HPDE6-E6E7 (cell line): ENCODE data around the gene CARNS1.
"Not testable (repeated sequence)": the region's sequence is repeated elsewhere in the genome, so short reads cannot be mapped to it uniquely, and the experiment has no call there.

Experiments used
- DNase-seq: peaks from one replicate; pipeline ENCODE4 v3.0.0; 2011; ENCODE audit warnings: missing footprints; ENCODE audit errors: extremely low spot score

Gene CARNS1

DNA sequence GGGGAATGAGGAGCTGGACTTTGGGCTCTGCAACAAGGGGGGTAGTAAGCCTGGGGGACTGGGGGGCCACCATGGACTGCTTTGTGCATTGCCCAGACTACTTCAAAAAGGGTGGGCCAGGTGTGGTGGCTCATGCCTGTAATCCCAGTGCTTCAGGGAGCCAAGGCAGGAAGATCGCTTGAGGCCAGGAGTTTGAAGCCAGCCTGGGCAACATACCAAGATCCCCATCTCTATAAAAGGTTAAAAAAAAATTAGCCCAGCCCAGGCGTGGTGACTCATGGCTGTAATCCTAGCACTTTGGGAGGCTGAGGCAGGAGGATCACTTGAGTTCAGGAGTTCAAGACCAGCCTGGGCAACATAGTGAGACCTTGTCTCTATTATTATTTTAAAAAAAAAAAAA is 50.1 kb downstream of the CARNS1 start:
- DNase-seq: not testable (repeated sequence)

DNA sequence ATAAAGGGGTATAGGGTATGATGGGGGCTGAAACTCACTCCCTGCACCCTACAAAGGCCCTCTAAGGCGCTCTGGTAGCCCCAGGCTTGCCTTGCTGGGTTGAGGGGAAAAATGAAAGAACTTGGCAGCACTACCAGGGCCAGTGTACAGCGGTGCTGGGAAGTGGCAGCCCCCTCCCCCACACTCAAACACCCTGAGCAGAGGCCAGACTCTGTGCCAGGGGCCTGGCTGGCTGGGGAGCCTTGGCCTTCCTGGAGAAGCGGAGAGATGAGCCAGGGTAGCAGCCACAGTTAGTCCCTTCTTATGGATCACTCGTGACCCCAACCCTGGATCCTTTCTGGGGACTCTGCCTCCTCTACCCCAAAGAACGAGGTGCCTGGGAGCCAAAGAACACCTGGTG is 50.9 kb downstream of the CARNS1 start:
- DNase-seq: no peak

DNA sequence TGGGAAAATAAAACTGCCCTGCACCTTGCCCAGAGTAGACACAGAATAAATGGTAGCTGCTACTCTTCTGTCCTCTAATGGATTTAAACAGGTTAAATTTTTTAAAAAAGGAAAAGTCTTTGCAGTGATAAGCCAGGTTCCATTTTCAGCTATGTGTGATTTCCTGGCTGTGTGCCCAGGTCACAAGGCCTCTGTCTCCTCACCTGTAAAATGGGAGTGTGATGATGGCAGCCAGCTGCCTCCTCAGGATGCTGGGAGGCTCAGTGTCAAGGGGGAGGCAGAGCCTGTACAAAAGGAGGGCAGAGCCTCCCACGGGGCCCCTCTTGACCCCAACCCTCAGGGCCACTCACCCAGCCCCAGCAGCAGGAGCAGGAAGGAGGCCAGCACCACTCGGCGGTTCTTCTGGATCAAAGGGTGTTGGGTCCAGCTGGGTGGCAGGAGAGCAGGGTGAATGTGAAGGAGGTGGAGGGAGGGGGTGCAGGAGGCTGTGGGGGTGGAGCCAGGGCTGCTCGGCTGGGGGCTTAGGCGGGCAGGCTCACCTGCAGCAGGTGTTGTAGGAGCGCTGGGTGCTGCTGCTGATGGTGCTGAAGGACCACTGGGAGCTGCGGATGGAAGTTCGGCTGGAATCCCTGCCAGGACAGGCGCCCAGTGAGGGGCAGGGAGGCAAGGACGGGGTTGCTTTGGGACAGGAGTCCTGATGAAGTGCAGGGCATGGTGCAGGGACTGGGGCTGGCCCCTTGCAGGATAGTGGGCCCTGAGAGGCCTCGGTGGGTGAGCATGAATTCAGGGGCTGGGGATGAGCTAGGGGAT is 51.7 kb downstream of the CARNS1 start:
- DNase-seq: no peak

DNA sequence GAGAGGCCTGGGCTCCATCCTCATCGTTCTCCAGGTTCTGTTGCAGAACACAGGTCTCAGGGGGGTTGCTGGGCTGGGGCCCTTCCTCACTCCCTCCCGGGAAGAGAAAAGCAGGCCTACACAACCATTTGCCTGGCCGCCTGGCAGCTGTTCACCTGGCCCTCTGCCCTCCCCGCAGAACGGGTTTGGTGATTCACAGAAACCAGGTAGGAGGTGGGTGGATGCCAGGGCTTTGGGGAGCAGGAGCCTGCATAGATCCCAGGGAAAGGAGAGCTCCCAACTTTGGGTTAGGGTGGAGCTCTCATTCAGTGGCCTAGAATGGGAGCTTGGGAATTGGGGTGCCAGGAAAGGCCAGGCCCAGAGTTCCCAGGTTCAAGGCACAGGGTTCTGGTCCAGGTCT is 52.6 kb downstream of the CARNS1 start:
- peak; percentile 92 for DNase-seq

DNA sequence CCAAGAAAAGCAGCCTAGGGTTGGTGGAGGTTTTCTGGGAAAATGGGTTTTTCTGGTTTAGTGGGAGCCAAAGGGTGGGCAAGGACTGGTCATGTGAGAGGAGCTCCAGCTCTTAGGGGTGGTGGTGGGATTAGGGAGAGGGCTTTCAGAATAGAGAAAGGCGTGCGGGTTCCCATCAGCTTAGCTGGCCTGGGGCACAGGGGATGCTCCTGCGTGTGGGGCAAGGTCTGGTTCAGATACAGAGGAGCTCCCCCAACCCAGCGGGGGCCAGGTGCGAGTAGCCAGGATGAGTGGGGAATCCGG is 52.9 kb downstream of the CARNS1 start:
- no peak for DNase-seq

DNA sequence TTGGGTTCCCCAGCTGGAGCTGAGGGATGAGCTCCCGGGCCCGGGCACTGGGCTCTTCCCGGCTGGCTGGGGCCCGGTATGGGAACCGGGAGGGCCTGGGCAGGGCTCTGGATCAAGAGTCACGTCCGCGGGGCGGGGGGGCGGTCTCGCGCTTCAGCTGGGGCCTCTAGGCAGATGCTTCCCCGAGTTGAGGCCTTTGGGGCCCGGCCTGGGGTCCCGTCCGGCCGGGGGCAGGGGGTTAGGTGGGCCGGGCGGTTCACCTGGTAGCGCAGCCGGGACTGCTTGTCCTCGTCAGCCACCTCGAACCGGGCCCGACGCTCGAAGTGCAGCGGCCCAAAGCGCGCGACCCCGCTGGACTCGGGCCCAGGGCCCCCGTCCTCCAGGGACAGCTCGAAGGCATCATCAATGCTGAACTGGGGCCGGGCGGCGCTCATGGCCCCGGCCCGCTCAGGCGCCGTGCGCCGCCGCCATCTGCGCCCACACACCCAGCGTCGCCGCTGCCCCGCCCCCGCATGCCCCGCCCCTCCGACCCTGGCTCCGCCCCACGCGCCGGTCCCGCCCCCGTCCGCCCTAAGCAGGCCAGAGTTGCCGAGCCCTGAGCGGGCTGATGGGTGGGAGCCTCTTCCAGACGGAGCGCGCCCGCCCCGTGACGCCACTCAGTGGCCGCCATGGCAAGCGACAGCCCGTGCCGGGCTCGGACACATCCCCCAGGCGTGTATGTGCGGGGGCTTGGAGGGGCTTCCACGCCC is 53.5 kb downstream of the CARNS1 start, which contains the start of gene TMEM134:
TSS of gene TMEM134 (minus strand) at position 493 of the 749 bp plus-strand sequence. CDS start at position 434, 59 bp downstream.
- peak; percentile 86 for DNase-seq

DNA sequence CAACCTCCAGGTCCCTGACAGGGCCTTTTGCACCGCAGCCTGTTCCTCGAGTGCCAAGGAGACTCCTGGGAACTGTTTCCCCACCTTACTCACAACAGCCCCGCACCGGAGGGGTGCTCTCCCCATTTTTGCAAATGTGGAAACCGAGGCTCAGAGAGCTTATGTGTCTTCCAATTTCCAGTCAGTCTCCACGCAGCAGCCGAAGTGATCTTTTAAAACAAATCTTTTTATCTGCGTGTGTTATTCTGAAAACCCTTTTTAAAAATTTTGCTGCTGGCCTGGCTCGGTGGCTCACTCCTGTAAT is 54.0 kb downstream of the CARNS1 start:
- DNase-seq: no peak

DNA sequence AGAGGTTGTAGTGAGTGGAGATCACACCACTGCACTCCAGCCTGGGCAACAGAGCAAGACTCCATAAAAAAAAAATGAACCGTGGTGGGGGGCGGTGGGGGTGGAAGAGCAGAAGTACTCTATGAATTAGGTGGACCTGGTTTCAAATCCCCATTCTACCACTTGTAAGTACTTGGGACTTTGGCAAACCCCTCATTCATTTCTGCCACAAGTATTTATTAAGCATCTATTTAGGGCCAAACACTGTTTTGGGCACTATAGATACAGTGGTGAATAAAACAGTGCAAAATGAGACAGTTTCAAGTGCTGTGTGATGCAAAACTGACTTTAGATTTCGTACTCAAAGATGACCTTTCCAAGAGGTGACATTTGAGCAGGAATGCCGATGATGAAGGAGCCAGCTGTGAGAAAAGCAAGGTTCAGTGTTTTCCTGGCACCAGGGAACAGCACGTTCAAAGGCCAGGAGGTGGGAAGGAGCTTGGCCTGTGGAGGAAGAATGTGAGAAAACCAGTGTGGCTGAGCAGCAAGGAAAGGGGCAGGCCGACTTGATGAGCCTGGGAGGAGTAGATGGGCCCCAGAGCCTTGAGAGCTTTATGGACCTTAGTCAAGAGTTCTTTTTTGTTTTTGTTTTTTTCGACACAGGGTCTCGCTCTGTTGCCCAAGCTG is 55.0 kb downstream of the CARNS1 start:
- DNase-seq: no peak

DNA sequence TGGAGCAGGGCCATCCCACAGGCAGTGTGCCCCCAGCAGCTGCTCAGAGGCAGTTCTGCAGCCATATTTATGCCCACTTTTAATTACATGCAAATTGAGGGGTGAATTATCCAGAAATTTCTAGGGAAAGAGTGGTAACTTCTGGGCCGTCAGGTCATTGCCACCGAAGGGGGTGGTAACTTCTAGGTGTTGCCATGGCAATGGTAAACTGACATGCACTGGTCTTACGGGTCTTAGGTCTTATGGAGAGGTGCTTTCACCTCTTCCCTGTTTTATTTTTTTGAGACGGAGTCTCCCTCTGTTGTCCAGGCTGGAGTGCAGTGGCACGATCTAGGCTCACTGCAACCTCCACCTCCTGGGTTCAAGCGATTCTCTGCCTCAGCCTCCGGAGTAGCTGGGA is 57.4 kb downstream of the CARNS1 start:
- DNase-seq: no peak
